HG02970 (cell line): ENCODE measurements around the gene MYLK3.
"Not testable (repeated sequence)": the region's sequence is repeated elsewhere in the genome, so short reads cannot be mapped to it uniquely, and the experiment has no call there.

Source experiments
- ATAC-seq: cut with Tn5 transposase; IDR thresholded peaks from one replicate; pipeline ENCODE4 v1.9.1; 2021; ENCODE audit warnings: mild to moderate bottlenecking, moderate library complexity, moderate number of reproducible peaks; ENCODE audit not compliant: unreplicated experiment, low FRiP score

MYLK3 gene

GRCh38 chr16:46695937-46696336, 52.2 kb downstream of the MYLK3 start:
- ATAC-seq: no peak

- ATAC-seq: no peak
Observed at GRCh38 chr16:46693598-46693997, 54.5 kb downstream of the MYLK3 start.

DNA sequence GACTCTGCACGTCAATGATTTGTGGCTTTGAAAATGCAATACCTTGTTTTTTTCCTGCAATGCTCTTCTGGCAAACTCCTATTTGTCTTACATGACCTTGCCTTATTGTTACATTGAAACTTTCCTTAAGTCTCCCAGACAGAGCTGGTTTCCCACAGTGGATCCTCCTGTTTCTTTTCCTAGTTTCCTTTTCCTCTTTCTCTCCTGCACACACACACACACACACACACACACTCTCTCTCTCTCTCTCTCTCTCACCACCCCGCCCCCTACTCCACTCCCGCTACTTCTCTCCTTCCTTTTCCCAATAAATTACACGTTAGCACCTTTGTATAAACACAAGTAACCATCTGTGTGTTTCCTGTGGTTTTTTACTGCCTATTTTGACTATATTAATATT, 56.4 kb downstream of the MYLK3 start:
- ATAC-seq: no peak

DNA sequence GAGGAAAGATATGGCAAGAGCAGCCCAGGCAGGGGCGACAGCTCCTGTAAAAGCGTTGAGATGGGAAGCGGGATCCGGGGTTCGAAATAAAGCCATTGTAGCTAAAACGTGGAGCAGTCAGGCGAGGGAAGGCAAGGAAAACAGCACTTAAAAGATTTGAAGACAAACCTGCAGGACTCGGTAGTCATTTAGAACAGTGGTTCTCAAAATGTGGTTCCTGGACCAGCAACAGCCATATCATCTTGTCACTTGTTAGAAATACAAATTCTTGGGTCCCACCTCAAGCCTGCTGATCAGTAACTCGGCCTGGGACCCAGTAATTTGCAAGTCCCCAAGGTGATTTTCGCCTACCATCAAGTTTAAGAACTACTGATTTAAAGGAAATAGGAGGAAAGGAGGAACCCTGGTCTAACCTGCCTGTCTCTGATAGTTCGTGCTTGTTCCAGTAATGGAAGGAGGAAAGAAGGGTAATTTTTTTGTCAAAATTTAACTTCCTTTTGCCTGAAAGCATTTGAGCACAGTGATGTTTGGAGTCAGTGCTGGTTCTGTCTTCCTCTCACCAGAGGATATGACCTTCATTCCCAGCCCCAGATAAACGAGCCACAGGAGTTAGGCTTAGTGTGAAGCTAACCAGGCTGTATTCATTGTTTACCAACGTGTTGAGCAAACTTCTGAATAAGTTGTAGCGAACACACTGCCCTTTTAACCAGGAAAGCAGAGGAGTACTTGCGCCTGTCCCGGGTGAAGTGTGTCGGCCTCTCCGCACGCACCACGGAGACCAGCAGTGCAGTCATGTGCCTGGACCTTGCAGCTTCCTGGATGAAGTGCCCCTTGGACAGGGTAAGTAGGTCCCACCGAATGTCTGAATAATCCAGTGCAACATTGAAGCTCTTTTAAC, 57.6 kb downstream of the MYLK3 start:
- no peak for ATAC-seq

- peak; percentile 83 for ATAC-seq
Observed at GRCh38 chr16:46689365-46690280, 58.5 kb downstream of the MYLK3 start, which contains the start of gene ORC6. Gene ORC6 (plus strand): TSS chr16:46689659. CDS start chr16:46689706, 47 bp downstream.

GRCh38 chr16:46688654-46689364, 59.3 kb downstream of the MYLK3 start, which contains the start of gene VPS35:
Gene VPS35 (minus strand): TSS chr16:46689178. CDS start chr16:46689133, 45 bp downstream.
- ATAC-seq: peak; percentile 80

DNA sequence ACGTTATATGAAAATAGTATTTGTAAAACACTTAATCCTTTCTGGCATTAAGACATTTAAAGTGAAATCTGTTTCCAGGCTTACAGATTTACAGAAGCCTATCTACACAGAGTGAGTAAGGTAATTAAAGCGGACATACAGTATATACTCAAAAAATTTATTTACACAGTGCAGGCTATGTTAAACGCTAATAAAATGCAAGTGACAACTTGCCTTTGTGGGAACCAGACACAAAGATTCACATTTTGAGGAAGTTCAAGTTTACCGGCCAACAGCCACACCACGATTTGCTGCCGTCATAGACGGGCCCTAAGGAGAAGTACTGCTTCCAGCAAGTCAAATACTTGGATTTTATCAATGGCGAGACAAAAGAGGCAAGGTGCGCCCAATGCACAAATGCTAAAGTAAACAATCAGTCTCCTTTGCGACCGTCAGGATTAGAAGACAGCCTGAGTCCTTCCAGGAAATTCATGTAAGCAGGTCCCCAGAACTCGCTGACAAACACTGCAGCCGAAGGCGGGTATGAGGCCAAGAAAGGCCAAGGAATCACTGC, 60.0 kb downstream of the MYLK3 start:
- no peak for ATAC-seq

DNA sequence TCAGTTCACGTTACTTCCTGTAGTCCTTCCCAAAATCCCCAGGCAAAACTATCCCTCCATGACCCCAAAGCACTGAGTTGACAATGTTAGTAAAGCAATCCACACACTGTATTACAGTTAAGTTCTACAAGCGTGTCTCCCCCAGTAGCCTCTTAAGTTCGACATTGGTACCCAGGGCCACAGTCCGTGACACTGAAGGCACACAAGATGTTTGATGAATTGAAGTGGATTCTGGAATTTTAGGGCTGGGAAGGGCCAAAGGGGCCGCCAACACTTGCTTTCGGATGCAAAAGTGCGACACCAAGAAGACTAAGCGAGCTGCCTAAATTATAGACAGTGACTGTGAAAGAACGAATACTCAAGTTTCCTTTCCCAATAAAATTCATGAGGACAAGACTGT, 60.7 kb downstream of the MYLK3 start:
- no peak for ATAC-seq

DNA sequence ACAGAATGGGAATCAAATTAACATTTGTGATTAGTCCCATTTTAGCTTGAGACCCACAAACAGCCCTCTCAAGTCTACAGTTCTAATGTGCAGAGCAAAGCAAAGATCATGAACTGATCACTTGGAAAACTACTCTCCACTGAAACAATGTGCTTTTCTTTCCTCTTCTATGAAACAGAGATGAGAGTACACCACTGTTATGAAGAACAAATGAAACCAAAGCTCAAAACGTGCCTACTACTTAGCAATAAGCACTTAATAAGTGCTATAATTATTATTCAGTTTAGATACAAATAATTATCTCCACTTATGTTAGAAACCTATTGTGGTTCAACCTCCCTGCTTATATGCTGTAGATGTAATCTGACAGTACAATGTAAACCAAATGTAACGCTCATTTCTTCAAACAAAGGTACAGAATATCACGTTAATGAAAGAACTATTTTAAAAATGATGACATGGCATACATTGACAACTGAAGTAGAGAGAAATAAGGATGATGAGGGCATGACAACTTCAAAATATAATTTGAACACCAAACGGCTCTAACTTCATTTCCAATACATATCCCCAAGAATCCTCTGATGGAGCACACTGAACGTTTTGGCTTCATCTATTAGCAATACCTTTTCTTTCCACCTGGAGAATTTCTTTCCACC, 61.2 kb downstream of the MYLK3 start:
- ATAC-seq: no peak

GRCh38 chr16:46681867-46682266, 66.3 kb downstream of the MYLK3 start:
- ATAC-seq: not testable (repeated sequence)

DNA sequence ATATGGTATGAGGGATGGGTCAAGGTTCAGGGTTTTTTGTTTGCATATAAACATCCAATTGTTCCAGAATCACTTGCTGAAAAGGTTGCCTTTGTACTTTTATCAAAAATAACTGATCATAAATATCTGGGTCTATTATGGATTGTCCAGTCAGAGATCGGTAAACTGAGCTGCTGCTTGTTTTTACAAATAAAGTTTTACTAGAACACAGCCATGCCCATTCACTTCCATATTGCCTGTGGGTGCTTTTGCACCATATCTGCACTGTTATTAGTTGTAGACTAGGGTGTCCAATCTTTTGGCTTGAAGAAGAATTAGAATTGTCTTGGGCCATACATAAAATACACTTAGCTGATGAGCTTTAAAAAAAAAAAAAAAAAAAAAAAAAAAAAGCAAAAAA, 70.2 kb downstream of the MYLK3 start:
- not testable (repeated sequence) for ATAC-seq

- ATAC-seq: no peak
Observed at GRCh38 chr16:46673320-46674013, 74.7 kb downstream of the MYLK3 start.

- no peak for ATAC-seq
Observed at GRCh38 chr16:46662123-46662522, 86.0 kb downstream of the MYLK3 start.

DNA sequence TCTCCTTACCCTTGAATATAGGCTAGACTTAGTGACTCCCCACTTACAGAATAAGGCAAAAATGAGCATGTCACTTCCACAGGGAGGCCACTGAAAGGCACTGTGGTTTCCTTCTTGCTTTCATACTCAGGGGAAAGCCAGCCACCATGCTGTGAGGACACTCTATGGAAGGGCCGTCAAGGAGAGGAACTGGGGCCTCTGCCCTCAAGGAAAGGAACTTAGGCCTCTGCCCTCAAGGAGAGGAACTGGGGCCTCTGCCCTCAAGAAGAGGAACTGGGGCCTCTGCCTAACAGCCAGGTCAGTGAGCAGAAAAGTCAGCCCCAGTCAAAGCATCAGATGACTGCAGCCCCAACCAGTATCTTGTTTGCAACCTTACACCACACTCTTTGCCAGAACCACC, 89.2 kb downstream of the MYLK3 start:
- no peak for ATAC-seq
